Endothelial cell of umbilical vein (primary cell): ENCODE results near the gene RBKS. TPM values are rescaled to one million over a fixed set of nuclear protein-coding genes. Genes with fewer than 3 reads are reported as not detected.

Experiments used
- BruUV-seq: library from RNA; stranded (reverse); fragments of 400-500 nt; replicated peaks from 2 replicates; lab custom pipeline; 2021; lab: Mats Ljungman, UMichigan
- CTCF ChIA-PET: fragments of 300-600, 350-600 bp; sonication (Branson Sonifier 250); formaldehyde crosslinking; loops from one replicate; lab custom pipeline; 2021; ENCODE audit warnings: antibody characterized with exemption, inconsistent platforms; lab: Charles Lee
- POLR2A ChIA-PET: fragments of 300-600, 350-600 bp; sonication (Branson Sonifier 250); formaldehyde crosslinking; loops from one replicate; lab custom pipeline; 2021; ENCODE audit warnings: antibody characterized with exemption, inconsistent platforms; lab: Charles Lee
- DNase-seq: peaks from one replicate; pipeline ENCODE4 v3.0.0-alpha.2; 2011; ENCODE audit warnings: low read depth, low spot score
- FAIRE-seq: peaks from 2 replicates; lab custom pipeline; 2011; peaks lifted over from hg19 to GRCh38; lab: Jason Lieb, UNC
- H2AFZ ChIP-seq: 2 replicates; pipeline ENCODE4 v1.6.0; 2012; ENCODE audit warnings: low read depth, low read length, control low read depth, inconsistent platforms
- H3K27ac ChIP-seq: 2 replicates; pipeline ENCODE4 v1.5.1; 2011; ENCODE audit warnings: low read depth, mild to moderate bottlenecking, control low read depth, low read length, moderate library complexity; ENCODE audit not compliant: insufficient read depth
- H3K27me3 ChIP-seq, 2 experiments: 2 replicates each; pipeline versions ENCODE4 v1.6.0 to v1.6.1; 2011; ENCODE audit warnings: low read length in 2 of 2, mixed read lengths in 1 of 2; ENCODE audit not compliant: control insufficient read depth in 2 of 2, insufficient read depth in 2 of 2
- H3K36me3 ChIP-seq, 2 experiments: 2 replicates in 1 of 2; 3 replicates in 1 of 2; pipeline ENCODE4 v1.5.1; 2011; ENCODE audit warnings: low read length in 2 of 2, mild to moderate bottlenecking in 1 of 2, moderate library complexity in 1 of 2; ENCODE audit not compliant: control insufficient read depth in 2 of 2, insufficient read depth in 2 of 2; ENCODE audit errors: extremely low read depth in 1 of 2
- H3K4me1 ChIP-seq: 3 replicates; pipeline ENCODE4 v1.5.1; 2011; ENCODE audit warnings: mild to moderate bottlenecking, low read length; ENCODE audit not compliant: control insufficient read depth, insufficient read depth; ENCODE audit errors: extremely low read depth
- H3K4me2 ChIP-seq: 2 replicates; pipeline ENCODE4 v1.6.1; 2011; ENCODE audit warnings: low read length, control low read depth, mixed read lengths; ENCODE audit not compliant: insufficient read depth
- H3K4me3 ChIP-seq, 3 experiments: fragments of 200-600 bp in 1 of 3; sonication (generic), shearing (Covaris generic) in 1 of 3; replicated peaks in 1 of 3; 2 replicates each; pipeline ENCODE4 v1.5.1; 2011 to 2016; ENCODE audit warnings: control low read depth in 3 of 3, low read length in 3 of 3, mild to moderate bottlenecking in 2 of 3, inconsistent platforms in 1 of 3, low read depth in 1 of 3, moderate library complexity in 1 of 3; ENCODE audit not compliant: insufficient read depth in 1 of 3
- H3K79me2 ChIP-seq: 2 replicates; pipeline ENCODE4 v1.6.0; 2012; ENCODE audit warnings: low read length, inconsistent platforms; ENCODE audit not compliant: control insufficient read depth, insufficient read depth
- H3K9ac ChIP-seq: replicated peaks from 2 replicates; pipeline ENCODE3; 2011; ENCODE audit warnings: low read length, control low read depth; ENCODE audit not compliant: insufficient read depth; ENCODE audit errors: extremely low read depth
- H3K9me1 ChIP-seq: replicated peaks from 3 replicates; pipeline ENCODE4 v1.6.0; 2011; ENCODE audit warnings: mild to moderate bottlenecking, low read length; ENCODE audit not compliant: control insufficient read depth, insufficient read depth; ENCODE audit errors: extremely low read depth
- H3K9me3 ChIP-seq: replicated peaks from 2 replicates; pipeline ENCODE4 v1.5.1; 2012; ENCODE audit warnings: low read length, inconsistent platforms; ENCODE audit not compliant: control insufficient read depth, insufficient read depth
- H4K20me1 ChIP-seq: replicated peaks from 2 replicates; pipeline ENCODE3; 2011; ENCODE audit warnings: mild to moderate bottlenecking, low read length; ENCODE audit not compliant: control insufficient read depth, insufficient read depth; ENCODE audit errors: extremely low read depth
- EZH2 ChIP-seq: IDR thresholded peaks from 2 replicates; pipeline ENCODE4 v1.6.1; 2012; ENCODE audit warnings: borderline replicate concordance, low read depth, mild to moderate bottlenecking, moderate library complexity, low read length, inconsistent platforms; ENCODE audit not compliant: severe bottlenecking
- FOS ChIP-seq: IDR thresholded peaks from 2 replicates; pipeline ENCODE4 v1.6.1; 2011; ENCODE audit warnings: mild to moderate bottlenecking, low read length, moderate library complexity, borderline replicate concordance; ENCODE audit not compliant: insufficient read depth
- GATA2 ChIP-seq: IDR thresholded peaks from 2 replicates; pipeline ENCODE4 v1.7.0; 2011; ENCODE audit warnings: low read depth, mild to moderate bottlenecking, moderate library complexity, mixed read lengths, low read length; ENCODE audit not compliant: insufficient read length, insufficient read depth
- JUN ChIP-seq: IDR thresholded peaks from 2 replicates; pipeline ENCODE4 v1.6.1; 2011; ENCODE audit warnings: borderline replicate concordance, low read depth; ENCODE audit not compliant: insufficient read length, insufficient read depth
- MYC ChIP-seq: IDR thresholded peaks from one replicate; pipeline ENCODE4 v1.6.1; 2011; ENCODE audit warnings: mild to moderate bottlenecking, low read depth, low read length
- POLR2A ChIP-seq: IDR thresholded peaks from 2 replicates; pipeline ENCODE4 v1.6.1; 2012; ENCODE audit warnings: low read depth, mild to moderate bottlenecking, control low read depth, low read length
- POLR2AphosphoS5 ChIP-seq: IDR thresholded peaks from 2 replicates; pipeline ENCODE4 v1.6.1; 2012; ENCODE audit warnings: low read depth, mild to moderate bottlenecking, control low read depth, low read length, moderate library complexity; ENCODE audit not compliant: insufficient read depth
- dilution Hi-C: fragments of 300-500 bp; cut with MboI; formaldehyde crosslinking; loops from one replicate; pipeline ENCODE4 v1.15.0; 2019; ENCODE audit warnings: low sequenced_read_pairs; ENCODE audit not compliant: extremely low pct_ligation_motif_present
- intact Hi-C: fragments of 100-400 bp; cut with micrococcal nuclease; formaldehyde crosslinking; loops from one replicate; pipeline ENCODE4 v1.10.0; 2022
- polyA plus RNA-seq, 4 experiments: library from polyadenylated mRNA; depleted of rRNA in 3 of 4; stranded (reverse) in 3 of 4; unstranded in 1 of 4; fragments of >200 nt; gene quantifications; 2 replicates each; pipeline versions ENCODE4 v1.2.1 to v1.2.3, GENCODE V29; 2011 to 2012; ENCODE audit warnings: missing spikeins in 1 of 4
- total RNA-seq: library from RNA; stranded (reverse); gene quantifications from 2 replicates; pipeline ENCODE4 v1.2.3, GENCODE V29; 2021
- TF ChIP-seq, protein P1 (sequence below), 2 donors: IDR thresholded peaks; 1 replicate in 1 of 2; 2 replicates in 1 of 2; pipeline ENCODE4 v1.5.1; 2011; ENCODE audit warnings: low read length in 2 of 2, mild to moderate bottlenecking in 2 of 2, moderate library complexity in 2 of 2, control low read depth in 1 of 2, inconsistent platforms in 1 of 2, low read depth in 1 of 2; ENCODE audit not compliant: insufficient read depth in 1 of 2; ENCODE audit errors: extremely low read depth in 1 of 2
- TF ChIP-seq, protein P2 (sequence below): IDR thresholded peaks from 2 replicates; pipeline ENCODE4 v1.6.1; 2011; ENCODE audit not compliant: insufficient read depth, insufficient read length

The RBKS gene
- total and polyA plus RNA-seq, 2 donors (not counting 3 experiments of a cell fraction or from before 2014, with no cell fraction given) = 0.64 to 1.8 TPM

DNA sequence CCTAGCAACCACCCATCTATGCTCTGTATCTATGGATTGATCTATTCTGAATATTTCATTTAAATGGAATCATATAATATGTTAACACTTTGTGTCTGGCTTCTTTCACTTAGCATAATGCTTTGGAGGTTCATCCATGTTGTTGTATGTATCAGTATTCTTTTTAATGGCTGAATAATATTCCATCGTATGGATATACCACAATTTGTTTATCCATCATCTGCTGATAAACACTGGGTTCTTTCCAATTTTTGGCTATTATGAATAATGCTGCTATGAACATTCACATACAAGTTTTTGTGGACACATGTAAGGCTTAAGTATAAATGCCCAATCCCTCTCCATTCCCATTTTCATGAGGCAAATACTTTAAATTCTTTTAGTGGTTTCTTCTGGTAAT lies 65.8 kb downstream of the RBKS start:
- DNase-seq (no peak), FAIRE-seq (no peak)
- Histone ChIP-seq H3K9me1 (no peaks in the 10 kb centered on the region), H3K4me1 (no peaks in the 10 kb centered on the region), H3K27me3 (no peaks in the 10 kb centered on the region), H3K4me3 (no peak overlapping the region), H3K9ac (no peak overlapping the region), H3K9me3 (no peaks in the 10 kb centered on the region), H3K27ac (no peak overlapping the region), H2AFZ (no peak overlapping the region), H3K4me2 (no peak overlapping the region), H4K20me1 (no peaks in the 10 kb centered on the region), H3K79me2 (no peaks in the 10 kb centered on the region), H3K36me3 (no peaks in the 10 kb centered on the region)
- dilution Hi-C loops (no loop called here), intact Hi-C loops (no loop called here)
- ChIA-PET POLR2A (no interaction called here), CTCF (no interaction called here)
- TF ChIP-seq FOS (no peak), EZH2 (no peak), GATA2 (no peak), JUN (no peak), POLR2AphosphoS5 (no peak), POLR2A (no peak), MYC (no peak)
- TF ChIP-seq, protein P1, sequence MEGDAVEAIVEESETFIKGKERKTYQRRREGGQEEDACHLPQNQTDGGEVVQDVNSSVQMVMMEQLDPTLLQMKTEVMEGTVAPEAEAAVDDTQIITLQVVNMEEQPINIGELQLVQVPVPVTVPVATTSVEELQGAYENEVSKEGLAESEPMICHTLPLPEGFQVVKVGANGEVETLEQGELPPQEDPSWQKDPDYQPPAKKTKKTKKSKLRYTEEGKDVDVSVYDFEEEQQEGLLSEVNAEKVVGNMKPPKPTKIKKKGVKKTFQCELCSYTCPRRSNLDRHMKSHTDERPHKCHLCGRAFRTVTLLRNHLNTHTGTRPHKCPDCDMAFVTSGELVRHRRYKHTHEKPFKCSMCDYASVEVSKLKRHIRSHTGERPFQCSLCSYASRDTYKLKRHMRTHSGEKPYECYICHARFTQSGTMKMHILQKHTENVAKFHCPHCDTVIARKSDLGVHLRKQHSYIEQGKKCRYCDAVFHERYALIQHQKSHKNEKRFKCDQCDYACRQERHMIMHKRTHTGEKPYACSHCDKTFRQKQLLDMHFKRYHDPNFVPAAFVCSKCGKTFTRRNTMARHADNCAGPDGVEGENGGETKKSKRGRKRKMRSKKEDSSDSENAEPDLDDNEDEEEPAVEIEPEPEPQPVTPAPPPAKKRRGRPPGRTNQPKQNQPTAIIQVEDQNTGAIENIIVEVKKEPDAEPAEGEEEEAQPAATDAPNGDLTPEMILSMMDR (IDR thresholded peaks at IDR 0.05; ENCODE audit: extremely low read depth in 1 of 2, insufficient read depth in 1 of 2, low read depth in 1 of 2, low read length in 2 of 2) = no peak
- TF ChIP-seq, protein P2, sequence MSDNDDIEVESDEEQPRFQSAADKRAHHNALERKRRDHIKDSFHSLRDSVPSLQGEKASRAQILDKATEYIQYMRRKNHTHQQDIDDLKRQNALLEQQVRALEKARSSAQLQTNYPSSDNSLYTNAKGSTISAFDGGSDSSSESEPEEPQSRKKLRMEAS = no peak
- BruUV-seq = no TSS peak
